HL-60 (cell line): ENCODE results near the gene GLTP.

Source experiments
- CTCF ChIP-seq: IDR thresholded peaks from one replicate; pipeline ENCODE4 v1.5.1; 2011; ENCODE audit warnings: low read length, control low read depth, inconsistent platforms; ENCODE audit not compliant: insufficient read depth
- POLR2AphosphoS5 ChIP-seq: IDR thresholded peaks from 2 replicates; pipeline ENCODE4 v1.6.1; 2012; ENCODE audit warnings: low read depth
- TF ChIP-seq, protein P1 (sequence below): IDR thresholded peaks from 2 replicates; pipeline ENCODE4 v1.6.1; 2012; ENCODE audit warnings: low read depth; ENCODE audit not compliant: insufficient replicate concordance

GRCh38 chr12:109868182-109869051 is 11.9 kb downstream of the GLTP start:
- TF ChIP-seq CTCF (no peak), POLR2AphosphoS5 (no peak)
- TF ChIP-seq, protein P1, sequence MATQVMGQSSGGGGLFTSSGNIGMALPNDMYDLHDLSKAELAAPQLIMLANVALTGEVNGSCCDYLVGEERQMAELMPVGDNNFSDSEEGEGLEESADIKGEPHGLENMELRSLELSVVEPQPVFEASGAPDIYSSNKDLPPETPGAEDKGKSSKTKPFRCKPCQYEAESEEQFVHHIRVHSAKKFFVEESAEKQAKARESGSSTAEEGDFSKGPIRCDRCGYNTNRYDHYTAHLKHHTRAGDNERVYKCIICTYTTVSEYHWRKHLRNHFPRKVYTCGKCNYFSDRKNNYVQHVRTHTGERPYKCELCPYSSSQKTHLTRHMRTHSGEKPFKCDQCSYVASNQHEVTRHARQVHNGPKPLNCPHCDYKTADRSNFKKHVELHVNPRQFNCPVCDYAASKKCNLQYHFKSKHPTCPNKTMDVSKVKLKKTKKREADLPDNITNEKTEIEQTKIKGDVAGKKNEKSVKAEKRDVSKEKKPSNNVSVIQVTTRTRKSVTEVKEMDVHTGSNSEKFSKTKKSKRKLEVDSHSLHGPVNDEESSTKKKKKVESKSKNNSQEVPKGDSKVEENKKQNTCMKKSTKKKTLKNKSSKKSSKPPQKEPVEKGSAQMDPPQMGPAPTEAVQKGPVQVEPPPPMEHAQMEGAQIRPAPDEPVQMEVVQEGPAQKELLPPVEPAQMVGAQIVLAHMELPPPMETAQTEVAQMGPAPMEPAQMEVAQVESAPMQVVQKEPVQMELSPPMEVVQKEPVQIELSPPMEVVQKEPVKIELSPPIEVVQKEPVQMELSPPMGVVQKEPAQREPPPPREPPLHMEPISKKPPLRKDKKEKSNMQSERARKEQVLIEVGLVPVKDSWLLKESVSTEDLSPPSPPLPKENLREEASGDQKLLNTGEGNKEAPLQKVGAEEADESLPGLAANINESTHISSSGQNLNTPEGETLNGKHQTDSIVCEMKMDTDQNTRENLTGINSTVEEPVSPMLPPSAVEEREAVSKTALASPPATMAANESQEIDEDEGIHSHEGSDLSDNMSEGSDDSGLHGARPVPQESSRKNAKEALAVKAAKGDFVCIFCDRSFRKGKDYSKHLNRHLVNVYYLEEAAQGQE = no peak
